Measurements from ENCODE around the gene FKBP1A. TPM values are rescaled to one million over a fixed set of nuclear protein-coding genes. Genes with fewer than 3 reads are reported as not detected.

FKBP1A gene
- total and polyA plus RNA-seq, 2 of the 4 experiments (the other 2 are of a cell fraction): 120 to 528 TPM

DNA sequence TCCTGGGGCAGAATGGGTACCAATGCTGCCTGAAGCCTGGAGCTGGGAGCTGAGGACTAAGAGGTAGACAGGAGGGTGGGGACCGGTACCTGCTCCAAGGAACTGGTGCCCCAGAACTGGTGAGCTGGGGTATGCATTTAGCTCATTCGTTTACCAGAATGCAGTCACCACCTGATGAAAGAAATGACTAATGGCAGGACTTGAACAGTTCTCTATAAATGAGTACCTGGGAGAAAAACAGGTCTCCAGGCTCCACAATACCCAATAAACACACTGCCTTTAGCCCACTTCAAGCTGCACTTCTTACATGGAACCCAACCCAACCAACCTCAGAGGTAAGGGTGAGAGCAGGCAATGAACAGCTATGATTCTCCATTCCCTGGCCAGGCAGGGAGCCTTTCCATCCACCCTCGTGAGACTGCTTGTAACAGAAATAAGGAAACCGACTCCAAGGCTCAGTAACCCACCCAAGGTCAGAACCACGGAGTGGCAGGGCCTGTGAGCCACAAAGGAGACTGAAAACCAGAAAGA lies 15.4 kb downstream of the FKBP1A start:
- Histone ChIP-seq H2BK15ac (ENCODE audit: low read depth, low read length) (peak overlapping the region; percentile 25; the same call in 1 of the 3 replicates), H3K4ac (ENCODE audit: low read depth, low read length) (peak overlapping the region; percentile 26), H3K27me3 (ENCODE audit: control insufficient read depth, insufficient read depth, low read length) (no peaks in the 10 kb centered on the region), H2AFZ (replicated peaks; ENCODE audit: low read length, poor library complexity) (no peak overlapping the region), H2AK5ac (ENCODE audit: low read depth, low read length) (peak overlapping the region; percentile 63; the same call in 1 of the 2 replicates), H3K9me3 (ENCODE audit: control insufficient read depth, insufficient read depth, low read length) (no peaks in the 10 kb centered on the region), H4K5ac (ENCODE audit: low read depth, low read length) (no peak overlapping the region), H3K14ac (replicated peaks; ENCODE audit: low read depth, low read length) (peak overlapping the region; percentile 34; the same call in 1 of the 2 replicates), H2BK120ac (ENCODE audit: low read depth, low read length) (0 out of 2 replicates have a peak overlapping the region, but pooled peaks have one; percentile 5), H2BK5ac (ENCODE audit: low read depth, low read length, poor library complexity, severe bottlenecking) (peak overlapping the region; percentile 60), H3K23ac (ENCODE audit: low read depth, low read length) (peak overlapping the region; percentile 53; the same call in 1 of the 2 replicates), H3K36me3 (ENCODE audit: control insufficient read depth, insufficient read depth, low read length) (peaks cover 6% of the 10 kb centered on the region), H4K20me1 (ENCODE audit: insufficient read depth, low read length) (peaks cover 85% of the 10 kb centered on the region), H3K27ac (ENCODE audit: insufficient read depth, low read length) (no peak overlapping the region), H4K8ac (ENCODE audit: low read depth in 2 of 2, low read length in 2 of 2) (no peak overlapping the region), H3K56ac (ENCODE audit: extremely low read depth, insufficient read depth, low read length) (no peak overlapping the region), H2BK20ac (ENCODE audit: low read depth, low read length) (peak overlapping the region; percentile 21; the same call in 1 of the 2 replicates), H3K4me3 (ENCODE audit: insufficient read depth, low read depth, low read length) (no peak overlapping the region), H4K91ac (ENCODE audit: insufficient read depth, low read depth, low read length) (peak overlapping the region; percentile 31; the same call in 1 of the 2 replicates), H3K9ac (ENCODE audit: low read depth, low read length) (no peak overlapping the region), H3K9me1 (ENCODE audit: insufficient read depth, low read length) (peaks cover 49% of the 10 kb centered on the region), H3K4me2 (ENCODE audit: low read depth, low read length) (no peak overlapping the region), H3K79me1 (ENCODE audit: low read depth in 1 of 2, low read length in 2 of 2) (peaks cover 18 to 91% of the 10 kb centered on the region in 2 experiments), H3K4me1 (ENCODE audit: control insufficient read depth, insufficient read depth, low read length) (peaks cover 31% of the 10 kb centered on the region), H2AK9ac (replicated peaks; ENCODE audit: low read depth, low read length, poor library complexity) (peak overlapping the region; percentile 46), H3K18ac (ENCODE audit: low read depth, low read length) (no peak overlapping the region)
- POLR2A ChIA-PET (ENCODE audit: unreplicated experiment): no interaction called here
- intact Hi-C loops (cut with micrococcal nuclease): loop anchor here (5.0 kb wide), 1 partner anchor 50 kb away; the partner anchor contains the start of gene SDCBP2
- no peak for DNase-seq
- in situ Hi-C loops (cut with MboI; ENCODE audit: low sequenced_read_pairs): no loop called here
- no peak for TF ChIP-seq POLR2A (IDR thresholded peaks at IDR 0.05; ENCODE audit: low read depth, low read length)
- no peak for TF ChIP-seq MXI1 (IDR thresholded peaks at IDR 0.05; ENCODE audit: borderline replicate concordance, low read depth, low read length)
- TF ChIP-seq, protein P1, sequence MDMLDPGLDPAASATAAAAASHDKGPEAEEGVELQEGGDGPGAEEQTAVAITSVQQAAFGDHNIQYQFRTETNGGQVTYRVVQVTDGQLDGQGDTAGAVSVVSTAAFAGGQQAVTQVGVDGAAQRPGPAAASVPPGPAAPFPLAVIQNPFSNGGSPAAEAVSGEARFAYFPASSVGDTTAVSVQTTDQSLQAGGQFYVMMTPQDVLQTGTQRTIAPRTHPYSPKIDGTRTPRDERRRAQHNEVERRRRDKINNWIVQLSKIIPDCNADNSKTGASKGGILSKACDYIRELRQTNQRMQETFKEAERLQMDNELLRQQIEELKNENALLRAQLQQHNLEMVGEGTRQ (IDR thresholded peaks at IDR 0.05; ENCODE audit: low read depth, low read length): no peak
- TF ChIP-seq FOS (IDR thresholded peaks at IDR 0.05; ENCODE audit: low read depth, low read length): no peak
- TF ChIP-seq RCOR1 (IDR thresholded peaks at IDR 0.05; ENCODE audit: insufficient replicate concordance, low read length): no peak
- TF ChIP-seq NFE2L2 (IDR thresholded peaks at IDR 0.05; ENCODE audit: low read depth, low read length): no peak
- no peak for TF ChIP-seq CTCF (conservative IDR thresholded peaks at IDR 0.05; ENCODE audit: low read depth, low read length)
- no peak for TF ChIP-seq ELK1 (IDR thresholded peaks at IDR 0.05; ENCODE audit: borderline replicate concordance, low read depth, low read length)
- TF ChIP-seq CEBPB (IDR thresholded peaks at IDR 0.05; ENCODE audit: low read depth, low read length): no peak
- TF ChIP-seq MAFK (IDR thresholded peaks at IDR 0.05; ENCODE audit: low read depth, low read length): no peak
- no peak for TF ChIP-seq MAZ (IDR thresholded peaks at IDR 0.05; ENCODE audit: borderline replicate concordance, low read depth, low read length)
- 93% methylated on average over 2 of the region's 5 CpGs; no CpG with 5 or more reads in 1 of the 2 experiments for WGBS, 2 experiments (ENCODE audit: extremely low coverage in 2 of 2, insufficient read length in 1 of 2)
- no TSS peak for BruUV-seq (replicated peaks)
- no peak for ATAC-seq (ENCODE audit: low read depth)
- dilution Hi-C loops (cut with HindIII; ENCODE audit: low sequenced_read_pairs, unreplicated experiment): no loop called here
- CTCF ChIA-PET: no interaction called here
